ENCODE data around the gene ARHGEF1.

DNA sequence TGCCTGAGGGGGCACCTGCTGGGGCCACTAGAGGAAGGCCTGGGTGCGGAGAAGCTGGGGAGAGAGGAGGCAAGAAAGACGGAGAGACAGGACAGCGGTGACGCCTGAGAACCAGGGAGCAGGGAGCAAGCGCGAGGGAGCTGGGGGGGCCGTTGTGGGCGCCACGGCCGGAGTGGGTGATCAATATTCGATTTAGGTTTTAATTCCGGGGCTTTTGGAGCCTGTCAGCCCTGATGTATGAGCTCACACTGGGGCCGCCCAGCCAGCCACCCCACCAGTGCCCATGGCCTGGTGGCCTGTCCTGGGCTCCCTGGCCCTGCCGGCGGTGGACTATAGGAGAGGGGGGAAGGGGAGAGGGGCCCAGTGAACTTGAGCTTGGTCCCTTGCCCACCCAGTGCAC is 54.0 kb downstream of the ARHGEF1 start:
- TF ChIP-seq CTCF (IDR thresholded peaks at IDR 0.05; ENCODE audit: low read length) (no peak), EZH2 (IDR thresholded peaks at IDR 0.05; ENCODE audit: borderline replicate concordance, low read length) (no peak)
